CD14-positive monocyte (primary cell): ENCODE results near the gene TTR. TPM values are rescaled to one million over a fixed set of nuclear protein-coding genes. Genes with fewer than 3 reads are reported as not detected.

Experiments used
- DNase-seq, 3 donors: peaks; one replicate each; pipeline ENCODE4 v3.0.0-alpha.2; 2011 to 2022
- H2AFZ ChIP-seq: 2 replicates; pipeline ENCODE4 v1.6.0; 2012; ENCODE audit warnings: mild to moderate bottlenecking, low read depth, low read length, inconsistent platforms; ENCODE audit not compliant: insufficient read depth, poor library complexity, severe bottlenecking
- H3K27ac ChIP-seq, 2 donors: 1 replicate in 1 of 2; 2 replicates in 1 of 2; pipeline ENCODE4 v1.5.1; 2012 to 2013; ENCODE audit warnings: low read length in 2 of 2, control low read depth in 1 of 2, inconsistent platforms in 1 of 2, low read depth in 1 of 2, mild to moderate bottlenecking in 1 of 2
- H3K27me3 ChIP-seq, 2 donors: one replicate each; pipeline versions ENCODE4 v1.6.0 to v1.6.1; 2011 to 2013; ENCODE audit warnings: low read length in 2 of 2; ENCODE audit not compliant: control insufficient read depth in 2 of 2, insufficient read depth in 2 of 2
- H3K36me3 ChIP-seq, 2 donors: replicated peaks in 1 of 2; 1 replicate in 1 of 2; 2 replicates in 1 of 2; pipeline versions ENCODE4 v1.5.1 to v1.6.1; 2012 to 2013; ENCODE audit warnings: low read length in 2 of 2, control low read depth in 1 of 2, inconsistent platforms in 1 of 2, mild to moderate bottlenecking in 1 of 2; ENCODE audit not compliant: insufficient read depth in 2 of 2, control insufficient read depth in 1 of 2
- H3K4me1 ChIP-seq, 2 donors: 1 replicate in 1 of 2; 2 replicates in 1 of 2; pipeline versions ENCODE4 v1.5.1 to v1.6.1; 2012 to 2013; ENCODE audit warnings: low read length in 2 of 2, control low read depth in 1 of 2, inconsistent platforms in 1 of 2, mild to moderate bottlenecking in 1 of 2, moderate library complexity in 1 of 2; ENCODE audit not compliant: insufficient read depth in 2 of 2, control insufficient read depth in 1 of 2
- H3K4me2 ChIP-seq: replicated peaks from 2 replicates; pipeline ENCODE3; 2012; ENCODE audit warnings: low read length, moderate library complexity, mild to moderate bottlenecking; ENCODE audit not compliant: poor library complexity, severe bottlenecking; ENCODE audit errors: extremely low read depth
- H3K4me3 ChIP-seq, 3 experiments: fragments of 200-600 bp in 1 of 3; sonication (generic) in 1 of 3; replicated peaks in 1 of 3; 1 replicate in 2 of 3; 2 replicates in 1 of 3; pipeline ENCODE4 v1.5.1; 2011 to 2013; ENCODE audit warnings: low read length in 3 of 3, mild to moderate bottlenecking in 3 of 3, control low read depth in 2 of 3, low read depth in 2 of 3, inconsistent platforms in 1 of 3, moderate library complexity in 1 of 3
- H3K79me2 ChIP-seq: 2 replicates; pipeline ENCODE4 v1.6.0; 2012; ENCODE audit warnings: mild to moderate bottlenecking, control low read depth, inconsistent platforms, low read length, moderate library complexity; ENCODE audit not compliant: insufficient read depth
- H3K9ac ChIP-seq: 2 replicates; pipeline ENCODE4 v1.6.0; 2017; ENCODE audit warnings: low read length, mild to moderate bottlenecking; ENCODE audit not compliant: insufficient read depth, poor library complexity, severe bottlenecking
- H3K9me3 ChIP-seq, 2 donors: replicated peaks in 1 of 2; 1 replicate in 1 of 2; 2 replicates in 1 of 2; pipeline versions ENCODE4 v1.5.1 to v1.6.1; 2012 to 2013; ENCODE audit warnings: low read length in 2 of 2, control low read depth in 1 of 2; ENCODE audit not compliant: control insufficient read depth in 1 of 2, insufficient read depth in 1 of 2
- H4K20me1 ChIP-seq: 2 replicates; pipeline ENCODE4 v1.6.0; 2012; ENCODE audit warnings: mild to moderate bottlenecking, low read length, control low read depth, moderate library complexity; ENCODE audit not compliant: insufficient read depth
- H3K27ac Mint-ChIP-seq, 7 donors: one replicate each; pipeline ENCODE4 v1.8.0; 2020; ENCODE audit warnings: mild to moderate bottlenecking in 7 of 7, mixed read lengths in 7 of 7, moderate library complexity in 6 of 7, inconsistent platforms in 2 of 7
- H3K27me3 Mint-ChIP-seq, 3 donors: one replicate each; pipeline ENCODE4 v1.8.0; 2021 to 2022; ENCODE audit warnings: low read depth in 3 of 3, mild to moderate bottlenecking in 3 of 3, mixed read lengths in 3 of 3, moderate library complexity in 3 of 3, inconsistent platforms in 1 of 3
- H3K36me3 Mint-ChIP-seq, 2 donors: one replicate each; pipeline ENCODE4 v1.8.0; 2020; ENCODE audit warnings: mixed read lengths in 2 of 2, inconsistent platforms in 1 of 2, mild to moderate bottlenecking in 1 of 2
- H3K4me1 Mint-ChIP-seq: one replicate; pipeline ENCODE4 v1.8.0; 2020; ENCODE audit warnings: mild to moderate bottlenecking, mixed read lengths
- H3K4me3 Mint-ChIP-seq, 2 donors: one replicate each; pipeline ENCODE4 v1.8.0; 2020; ENCODE audit warnings: mild to moderate bottlenecking in 2 of 2, mixed read lengths in 2 of 2, moderate library complexity in 1 of 2
- H3K9me3 Mint-ChIP-seq, 7 donors: one replicate each; pipeline ENCODE4 v1.8.0; 2020 to 2022; ENCODE audit warnings: mixed read lengths in 7 of 7, mild to moderate bottlenecking in 6 of 7, moderate library complexity in 6 of 7, inconsistent platforms in 2 of 7
- WGBS: methylation state at CpG from one replicate; pipeline ENCODE4 v1.1.5; 2013; ENCODE audit warnings: missing lambda C conversion rate; ENCODE audit not compliant: insufficient coverage; 5-methylcytosine and 5-hydroxymethylcytosine counted together
- intact Hi-C, 2 donors: fragments of 100-400 bp; cut with micrococcal nuclease; formaldehyde crosslinking; loops; one replicate each; pipeline versions ENCODE4 v1.15.0 to v1.15.1; 2023
- polyA plus RNA-seq, 3 donors: library from polyadenylated mRNA; depleted of rRNA in 1 of 3; unstranded in 2 of 3; stranded (reverse) in 1 of 3; fragments of 300-500 nt in 2 of 3; fragments of >200 nt in 1 of 3; fragmentation: Illumina TruSeq in 2 of 3; gene quantifications; 1 replicate in 2 of 3; 2 replicates in 1 of 3; pipeline ENCODE4 v1.2.3, GENCODE V29; 2012 to 2021
- TF ChIP-seq, protein P1 (sequence below): fragments of 200-600 bp; IDR thresholded peaks from one replicate; pipeline ENCODE4 v1.8.0; 2022; ENCODE audit warnings: antibody characterized with exemption, mild to moderate bottlenecking

Gene TTR
- polyA plus RNA-seq, 3 donors: not detected

DNA sequence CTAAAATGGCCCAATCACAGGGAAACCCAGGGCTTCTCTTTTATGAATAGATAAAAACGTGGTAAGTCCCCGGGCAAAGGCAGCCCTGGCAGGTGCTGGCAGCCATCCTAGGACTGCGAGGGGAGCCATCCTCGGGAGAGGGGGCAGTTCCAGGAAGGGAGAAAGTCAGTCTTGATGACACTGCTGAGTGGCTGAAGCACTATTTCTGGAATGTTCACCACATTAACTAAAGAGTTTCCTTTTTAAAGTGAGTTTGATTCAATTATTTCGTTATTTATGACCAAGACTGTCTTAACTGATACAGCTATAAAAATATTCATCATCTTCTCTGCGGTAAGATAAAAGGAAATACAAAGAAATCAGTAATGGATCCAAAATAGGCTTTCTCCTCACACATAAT lies 20.4 kb downstream of the TTR start:
- intact Hi-C loops: no loop called here
- no peaks in the 10 kb centered on the region for H3K9me3 ChIP-seq
- TF ChIP-seq, protein P1, sequence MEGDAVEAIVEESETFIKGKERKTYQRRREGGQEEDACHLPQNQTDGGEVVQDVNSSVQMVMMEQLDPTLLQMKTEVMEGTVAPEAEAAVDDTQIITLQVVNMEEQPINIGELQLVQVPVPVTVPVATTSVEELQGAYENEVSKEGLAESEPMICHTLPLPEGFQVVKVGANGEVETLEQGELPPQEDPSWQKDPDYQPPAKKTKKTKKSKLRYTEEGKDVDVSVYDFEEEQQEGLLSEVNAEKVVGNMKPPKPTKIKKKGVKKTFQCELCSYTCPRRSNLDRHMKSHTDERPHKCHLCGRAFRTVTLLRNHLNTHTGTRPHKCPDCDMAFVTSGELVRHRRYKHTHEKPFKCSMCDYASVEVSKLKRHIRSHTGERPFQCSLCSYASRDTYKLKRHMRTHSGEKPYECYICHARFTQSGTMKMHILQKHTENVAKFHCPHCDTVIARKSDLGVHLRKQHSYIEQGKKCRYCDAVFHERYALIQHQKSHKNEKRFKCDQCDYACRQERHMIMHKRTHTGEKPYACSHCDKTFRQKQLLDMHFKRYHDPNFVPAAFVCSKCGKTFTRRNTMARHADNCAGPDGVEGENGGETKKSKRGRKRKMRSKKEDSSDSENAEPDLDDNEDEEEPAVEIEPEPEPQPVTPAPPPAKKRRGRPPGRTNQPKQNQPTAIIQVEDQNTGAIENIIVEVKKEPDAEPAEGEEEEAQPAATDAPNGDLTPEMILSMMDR: no peak
- Mint-ChIP-seq H3K36me3 (no peaks in the 10 kb centered on the region), H3K9me3 (no peaks in the 10 kb centered on the region), H3K4me3 (no peak overlapping the region), H3K27me3 (peaks cover 0 to 2% (median 1%) of the 10 kb centered on the region in 3 donors), H3K4me1 (peaks cover under 1% of the 10 kb centered on the region), H3K27ac (no peak overlapping the region)
- no peak overlapping the region for H3K27ac ChIP-seq
- H4K20me1 ChIP-seq: no peaks in the 10 kb centered on the region
- H3K4me1 ChIP-seq: no peaks in the 10 kb centered on the region
- WGBS: no CpG with 5 or more reads among the region's 6 CpGs
- H3K27me3 ChIP-seq: no peaks in the 10 kb centered on the region
- no peak overlapping the region for H3K9ac ChIP-seq
- H3K4me2 ChIP-seq: no peak overlapping the region
- H3K79me2 ChIP-seq: no peaks in the 10 kb centered on the region
- DNase-seq: no peak
- H2AFZ ChIP-seq: no peak overlapping the region
- H3K36me3 ChIP-seq: no peaks in the 10 kb centered on the region
- no peak overlapping the region for H3K4me3 ChIP-seq

DNA sequence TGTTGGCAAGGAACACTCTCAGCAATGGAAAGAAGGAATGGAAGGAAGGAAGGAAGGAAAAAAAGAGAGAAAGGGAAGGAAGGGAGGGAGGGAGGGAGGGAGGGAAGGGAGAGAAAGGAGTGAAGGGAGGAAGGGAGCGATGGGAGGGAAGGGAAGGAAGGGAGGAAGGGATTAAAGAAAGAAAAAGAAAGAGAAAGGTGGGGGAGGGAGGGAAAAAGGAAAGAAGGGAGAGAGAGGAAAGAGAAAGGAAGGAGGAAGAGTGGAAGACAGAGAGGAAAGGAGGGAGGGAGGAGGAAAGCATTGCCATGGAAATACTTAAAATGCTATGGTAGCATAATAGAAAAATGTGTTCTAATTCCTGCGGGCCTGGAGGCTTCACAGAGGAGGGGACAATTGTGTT lies 22.4 kb downstream of the TTR start:
- TF ChIP-seq, protein P1: no peak
- H3K27ac Mint-ChIP-seq: no peak overlapping the region
- H3K4me1 Mint-ChIP-seq: peaks cover 2% of the 10 kb centered on the region

More for the DNA sequence above, 22.4 kb downstream of the TTR start:
- Histone ChIP-seq H3K9ac (no peak overlapping the region), H3K4me1 (no peaks in the 10 kb centered on the region), H3K4me3 (no peak overlapping the region), H3K27ac (no peak overlapping the region), H3K27me3 (no peaks in the 10 kb centered on the region), H2AFZ (no peak overlapping the region), H3K9me3 (no peaks in the 10 kb centered on the region), H4K20me1 (no peaks in the 10 kb centered on the region), H3K4me2 (no peak overlapping the region), H3K79me2 (no peaks in the 10 kb centered on the region), H3K36me3 (no peaks in the 10 kb centered on the region)
- DNase-seq: no peak
- no peak overlapping the region for H3K4me3 Mint-ChIP-seq
- intact Hi-C loops: no loop called here
- H3K9me3 Mint-ChIP-seq: no peaks in the 10 kb centered on the region
- H3K36me3 Mint-ChIP-seq: no peaks in the 10 kb centered on the region
- WGBS: 88% methylated on average over 2 of the region's 2 CpGs
- H3K27me3 Mint-ChIP-seq: peaks cover 0 to 2% (median 1%) of the 10 kb centered on the region in 3 donors
